ENCODE measurements around the gene PEX5L.

Gene PEX5L

GRCh38 chr3:179897231-179897630, 139.5 kb downstream of the PEX5L start:
- no peak for DNase-seq (ENCODE audit: low read depth)

GRCh38 chr3:179896507-179896906, 140.2 kb downstream of the PEX5L start:
- DNase-seq (ENCODE audit: low read depth) = no peak

- no peak for DNase-seq (ENCODE audit: low read depth)
Measured at GRCh38 chr3:179895330-179895729, 141.4 kb downstream of the PEX5L start.

GRCh38 chr3:179887295-179887943, 149.3 kb downstream of the PEX5L start:
- DNase-seq (ENCODE audit: low read depth) = no peak

- no peak for DNase-seq (ENCODE audit: low read depth)
Measured at GRCh38 chr3:179885950-179886349, 150.8 kb downstream of the PEX5L start.

- DNase-seq (ENCODE audit: low read depth) = no peak
Measured at GRCh38 chr3:179884136-179884535, 152.6 kb downstream of the PEX5L start.

- DNase-seq (ENCODE audit: low read depth) = no peak
Measured at GRCh38 chr3:179882292-179882691, 154.4 kb downstream of the PEX5L start.

GRCh38 chr3:179881791-179882190, 154.9 kb downstream of the PEX5L start:
- DNase-seq (ENCODE audit: low read depth) = no peak

GRCh38 chr3:179880868-179881267, 155.9 kb downstream of the PEX5L start:
- no peak for DNase-seq (ENCODE audit: low read depth)

GRCh38 chr3:179876440-179876839, 160.3 kb downstream of the PEX5L start:
- no peak for DNase-seq (ENCODE audit: low read depth)

- no peak for DNase-seq (ENCODE audit: low read depth)
Measured at GRCh38 chr3:179872842-179873241, 163.9 kb downstream of the PEX5L start.

- no peak for DNase-seq (ENCODE audit: low read depth)
Measured at GRCh38 chr3:179871782-179872181, 165.0 kb downstream of the PEX5L start.

GRCh38 chr3:179868715-179869114, 168.0 kb downstream of the PEX5L start:
- no peak for DNase-seq (ENCODE audit: low read depth)

GRCh38 chr3:179867961-179868360, 168.8 kb downstream of the PEX5L start:
- no peak for DNase-seq (ENCODE audit: low read depth)

- DNase-seq (ENCODE audit: low read depth) = no peak
Measured at GRCh38 chr3:179865861-179866505, 170.8 kb downstream of the PEX5L start.

GRCh38 chr3:179861953-179862352, 174.8 kb downstream of the PEX5L start:
- DNase-seq (ENCODE audit: low read depth) = no peak

GRCh38 chr3:179861292-179861691, 175.4 kb downstream of the PEX5L start:
- no peak for DNase-seq (ENCODE audit: low read depth)

- DNase-seq (ENCODE audit: low read depth) = no peak
Measured at GRCh38 chr3:179860275-179861107, 176.2 kb downstream of the PEX5L start.

GRCh38 chr3:179853176-179853575, 183.6 kb downstream of the PEX5L start:
- DNase-seq (ENCODE audit: low read depth) = no peak

- no peak for DNase-seq (ENCODE audit: low read depth)
Measured at GRCh38 chr3:179852142-179852905, 184.4 kb downstream of the PEX5L start.

- DNase-seq (ENCODE audit: low read depth) = no peak
Measured at GRCh38 chr3:179848711-179849110, 188.0 kb downstream of the PEX5L start.

- DNase-seq (ENCODE audit: low read depth) = no peak
Measured at GRCh38 chr3:179842061-179842460, 194.7 kb downstream of the PEX5L start.

All from stimulated activated CD8-positive, alpha-beta memory T cell treated with anti-CD3 and anti-CD28 coated beads, Interleukin-12 subunit alpha, Interleukin-12 subunit beta, amount 100 ng/mL, for 1 hour (primary cell).